ENCODE data around the gene B3GNT9.
"Not testable (repeated sequence)": the region's sequence is repeated elsewhere in the genome, so short reads cannot be mapped to it uniquely, and the experiment has no call there.

Gene B3GNT9

DNA sequence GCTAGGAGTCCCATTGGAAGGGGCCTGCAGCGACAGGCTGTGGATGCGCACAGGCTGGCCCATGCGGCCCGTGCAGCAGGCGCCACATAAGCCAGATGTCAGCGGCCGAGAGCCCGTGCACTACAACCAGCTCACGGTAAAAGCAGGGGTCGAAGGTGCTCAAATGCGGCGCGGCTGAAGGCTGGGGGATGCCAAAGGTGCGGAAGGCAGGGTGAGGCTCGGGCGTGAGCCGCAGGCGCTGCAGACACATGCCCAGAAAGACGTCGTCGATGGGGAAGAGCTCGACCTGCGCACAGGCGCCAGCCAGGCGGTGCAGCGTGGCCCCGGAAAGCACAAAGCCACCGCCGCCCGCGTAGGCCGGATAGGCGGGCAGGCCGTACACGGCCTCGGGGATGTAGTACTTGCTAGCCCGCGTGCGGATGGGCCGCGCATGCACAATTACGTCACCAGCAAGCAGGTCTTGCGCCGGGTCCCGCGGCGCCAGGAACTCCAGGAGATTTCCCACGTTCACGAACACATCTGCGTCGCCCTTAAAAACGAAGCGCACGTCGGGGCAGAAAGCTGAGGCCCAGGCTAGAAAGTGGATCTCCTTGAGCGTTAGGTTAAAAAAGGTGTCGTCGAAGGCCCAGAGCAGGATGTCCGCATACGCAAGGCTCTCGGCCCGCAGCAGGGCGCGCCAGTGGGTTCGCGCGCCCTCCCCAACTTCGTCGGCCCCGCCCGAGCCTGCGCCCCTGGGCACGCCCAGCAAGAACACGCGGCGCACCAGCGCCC lies 1.3 kb downstream of the B3GNT9 start:
- no peak for DNase-seq

DNA sequence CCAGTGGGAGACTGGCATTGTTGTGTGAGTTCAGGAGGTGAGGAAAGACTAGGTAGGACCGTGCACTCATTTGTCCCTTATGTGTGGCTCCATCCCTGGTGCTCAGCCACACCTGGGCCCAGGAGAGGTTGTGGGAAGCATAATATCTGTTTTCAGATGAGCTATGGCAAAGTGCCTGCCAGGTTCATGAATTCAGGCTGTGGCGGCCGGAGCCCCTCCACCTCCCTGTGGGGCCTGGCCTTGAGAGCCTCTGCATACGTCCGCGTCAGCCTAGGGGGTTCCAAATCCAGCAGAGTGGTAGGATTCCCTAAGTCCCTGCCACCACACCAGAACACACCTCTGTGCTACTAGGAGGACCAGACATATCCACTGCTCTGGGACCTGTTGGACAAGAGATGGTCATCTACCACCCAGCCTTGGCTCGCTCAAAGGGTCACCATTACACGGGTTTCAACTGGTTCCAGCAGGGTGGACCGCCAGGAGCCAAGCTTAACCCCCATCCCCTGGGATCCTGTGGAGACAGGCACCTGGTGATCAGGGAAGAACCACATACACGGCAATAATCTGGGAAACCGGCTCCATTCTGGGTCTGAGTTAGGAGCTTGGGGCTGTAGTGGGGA lies 2.0 kb downstream of the B3GNT9 start:
- no peak for DNase-seq

DNA sequence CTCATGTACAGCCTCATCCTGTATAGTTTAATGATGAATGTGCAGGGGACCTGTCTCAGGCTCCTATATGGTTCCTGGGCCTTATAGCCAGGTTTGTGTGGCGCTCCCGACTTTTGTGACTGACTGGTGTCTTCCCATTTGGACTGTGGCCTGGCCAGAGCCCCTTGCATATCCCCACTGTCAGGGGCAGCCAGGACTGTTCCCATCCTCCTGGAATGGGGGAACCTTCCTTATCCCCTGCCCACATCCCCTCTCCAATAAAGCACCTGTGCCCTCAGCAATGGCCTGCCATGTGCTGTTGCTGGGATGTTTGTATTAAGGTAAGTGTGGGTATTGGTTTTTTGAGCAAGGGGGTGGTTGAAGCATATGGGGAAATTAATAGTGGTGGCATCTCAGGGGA lies 2.6 kb downstream of the B3GNT9 start:
- no peak for DNase-seq

DNA sequence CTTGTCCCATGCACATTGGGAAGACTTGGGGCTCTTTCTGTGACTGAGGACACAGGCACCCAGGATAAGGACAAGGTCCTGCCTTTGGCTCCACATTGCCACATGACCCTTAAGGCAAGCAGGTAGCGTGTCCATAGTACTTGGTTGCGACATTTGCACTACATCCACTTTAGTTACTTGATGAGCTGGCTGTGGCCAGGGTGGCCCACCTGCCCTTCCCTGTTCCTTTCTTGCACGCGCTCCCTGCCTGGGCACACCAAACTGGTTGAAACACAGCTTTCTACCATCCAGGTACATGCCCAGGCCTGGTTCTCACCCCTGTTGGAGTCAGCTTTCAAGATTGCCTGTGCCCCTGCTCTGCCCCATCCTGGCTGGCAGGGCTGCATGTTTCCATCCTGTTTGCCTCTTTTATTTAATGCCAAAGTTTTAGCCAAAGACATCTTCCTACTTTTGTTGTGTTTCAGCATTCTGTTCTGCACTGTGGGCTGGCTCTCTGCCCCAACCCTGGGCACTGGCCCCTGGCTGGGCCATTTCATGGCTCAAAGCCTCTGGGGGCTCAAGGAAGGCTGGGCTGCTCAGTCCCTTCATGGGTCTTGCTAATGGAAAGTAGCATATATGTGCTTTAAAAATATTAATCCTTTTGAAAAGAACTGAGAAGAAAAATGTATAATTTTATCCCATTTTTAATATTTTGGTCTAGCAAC lies 3.2 kb downstream of the B3GNT9 start:
- no peak for DNase-seq

DNA sequence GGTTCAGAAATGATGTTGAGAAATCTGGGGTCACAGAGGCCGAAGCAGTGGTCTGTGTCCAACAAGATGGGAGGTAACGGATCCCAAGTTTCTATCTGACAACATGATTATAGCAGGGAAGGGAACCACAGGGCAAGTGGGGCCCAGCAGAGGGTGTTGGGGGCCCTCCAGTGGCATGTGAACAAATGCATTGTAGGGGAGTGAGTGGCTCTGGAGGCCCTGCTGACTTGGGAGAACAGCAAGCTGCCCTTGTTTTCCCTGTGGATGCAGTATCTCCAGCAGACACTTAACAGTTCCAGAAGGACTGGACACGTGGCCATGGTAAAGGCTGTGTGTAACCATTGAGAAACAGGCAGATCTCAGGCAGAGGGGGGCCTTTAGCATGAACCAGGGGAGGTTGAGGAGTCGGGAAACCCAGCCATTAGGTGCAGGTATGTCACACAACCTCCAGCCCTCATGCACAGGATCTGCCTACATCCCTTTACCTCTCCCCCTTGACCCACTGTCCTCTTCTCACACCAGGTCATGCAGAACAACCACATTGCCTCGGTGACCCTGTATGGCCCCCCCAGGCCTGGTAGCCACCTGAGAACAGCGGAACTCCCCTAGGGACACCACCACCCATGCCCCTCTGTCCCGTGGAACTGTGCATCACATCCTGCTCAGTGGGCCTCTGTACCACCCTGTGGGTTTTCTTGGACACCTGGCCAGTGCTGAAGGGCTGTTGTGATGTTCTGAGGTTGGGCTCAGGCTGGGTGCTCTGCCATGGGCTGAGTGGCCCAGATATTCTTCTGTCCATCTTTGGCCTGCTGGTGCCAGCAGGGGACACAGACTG lies 4.1 kb downstream of the B3GNT9 start:
- no peak for DNase-seq

DNA sequence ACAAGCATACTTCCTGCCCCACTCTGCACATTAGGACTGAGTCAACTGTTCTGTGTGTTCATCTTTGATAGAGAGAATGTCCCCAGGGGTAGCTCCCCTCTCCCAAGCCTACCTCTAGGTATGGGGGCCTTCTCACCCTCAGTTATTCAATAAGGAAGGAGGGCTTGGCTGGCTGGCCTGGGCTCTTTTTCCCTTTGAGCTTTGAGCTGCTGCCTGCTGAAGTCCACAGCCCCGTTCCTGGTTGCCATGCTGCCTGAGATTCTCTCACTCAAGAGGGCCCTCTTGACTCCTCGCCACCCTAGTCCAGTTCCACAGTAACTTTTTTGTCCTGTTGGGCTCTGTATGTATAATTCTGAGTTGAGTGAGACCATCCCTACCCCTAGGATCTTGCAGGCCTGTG lies 5.1 kb downstream of the B3GNT9 start:
- DNase-seq: no peak

DNA sequence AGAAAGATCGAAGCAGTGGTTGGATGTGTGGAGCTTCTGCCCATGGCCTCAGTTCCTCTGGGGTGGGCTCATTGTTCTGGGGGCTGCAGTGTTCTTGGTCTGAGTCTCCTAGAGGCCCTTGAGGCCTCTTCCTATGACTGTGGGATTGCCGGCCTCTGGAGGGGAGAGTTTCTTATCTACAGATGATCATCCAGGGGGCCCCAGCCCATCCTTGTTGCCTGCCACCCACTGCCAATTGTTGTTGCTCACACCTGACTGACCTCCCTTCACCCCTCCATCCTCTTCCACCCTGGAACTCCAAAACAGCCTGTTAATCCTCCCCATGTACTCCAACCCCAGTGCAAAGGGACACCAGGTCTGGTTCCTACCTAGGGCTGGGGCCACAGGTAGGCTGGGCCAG lies 5.9 kb downstream of the B3GNT9 start:
- no peak for DNase-seq

DNA sequence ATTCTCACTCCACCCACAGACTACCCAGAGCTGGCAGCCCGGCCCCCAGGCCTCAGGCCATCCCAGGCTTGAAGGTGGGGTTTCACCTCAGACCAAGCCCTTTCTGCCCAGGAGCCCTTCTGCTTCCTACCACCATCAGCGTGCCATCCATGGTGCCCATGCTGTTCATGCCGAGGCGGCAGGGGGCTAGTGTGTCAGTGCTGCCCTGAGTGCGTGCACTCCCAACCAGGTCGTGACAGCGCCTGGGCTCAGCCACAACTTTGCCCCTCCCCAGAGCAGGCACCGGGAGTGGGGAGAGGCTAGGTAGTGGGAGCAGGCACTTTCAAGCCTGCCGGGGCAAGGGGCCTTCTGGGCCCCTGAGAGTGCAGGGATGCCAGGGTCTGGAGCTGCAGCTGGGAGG lies 8.5 kb downstream of the B3GNT9 start:
- DNase-seq: no peak

DNA sequence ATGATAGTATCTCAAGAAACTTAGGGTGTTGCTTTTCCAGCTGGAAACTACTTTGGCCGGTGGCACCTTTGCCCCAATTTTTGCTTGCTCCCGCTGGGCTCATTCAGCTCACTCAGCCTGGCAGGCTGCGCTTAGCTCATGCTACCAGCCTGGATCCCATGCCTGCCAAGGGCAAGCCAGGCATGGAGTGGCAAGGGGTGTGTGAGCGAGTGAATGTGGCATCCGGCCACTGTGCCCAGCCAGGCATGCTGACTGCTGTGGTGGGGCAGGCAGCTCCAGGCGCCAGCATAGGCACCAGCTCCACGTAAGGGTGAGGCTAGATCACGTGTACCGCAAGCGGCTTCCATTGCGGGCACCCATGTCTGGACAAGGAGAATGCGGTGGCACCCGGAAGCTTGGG lies 9.4 kb downstream of the B3GNT9 start:
- DNase-seq: no peak

DNA sequence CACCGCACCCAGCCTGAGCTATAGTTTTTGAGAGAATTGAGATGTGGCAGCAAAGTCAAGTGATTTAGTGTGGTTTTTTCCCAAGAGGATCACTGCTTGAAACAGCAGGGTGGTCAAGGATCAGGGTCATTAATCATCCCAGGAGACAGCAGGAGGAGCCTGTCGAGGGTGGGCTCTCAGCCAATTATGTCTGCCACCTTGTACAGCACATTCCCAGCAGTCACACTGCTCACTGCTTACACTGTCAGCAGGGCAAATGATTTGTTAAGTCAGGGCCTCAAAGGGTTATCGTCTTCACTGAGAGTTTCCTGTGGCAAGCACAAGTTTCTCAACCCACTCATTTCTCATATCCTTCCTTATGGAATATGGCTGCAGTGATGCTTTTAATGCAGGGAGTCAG lies 13.2 kb downstream of the B3GNT9 start:
- no peak for DNase-seq

DNA sequence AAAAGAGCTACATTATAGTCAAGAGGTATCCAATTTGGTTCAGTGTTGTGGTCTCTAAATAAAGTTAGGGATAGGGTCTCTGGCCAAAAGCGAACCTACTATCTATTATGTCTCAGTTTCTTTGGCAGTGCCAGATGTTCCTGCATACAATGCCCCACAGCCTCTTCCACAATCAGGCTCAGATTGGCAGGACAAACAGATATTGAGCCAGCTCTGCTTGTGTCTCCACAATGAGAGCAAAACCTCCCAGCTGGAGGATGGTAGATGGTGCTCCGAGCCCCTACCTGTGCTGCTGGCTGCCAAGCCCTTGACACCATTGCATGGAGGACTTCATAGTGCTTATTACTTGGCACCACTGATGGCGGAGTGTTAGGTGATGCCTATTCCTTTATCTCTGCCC lies 21.4 kb downstream of the B3GNT9 start:
- no peak for DNase-seq

DNA sequence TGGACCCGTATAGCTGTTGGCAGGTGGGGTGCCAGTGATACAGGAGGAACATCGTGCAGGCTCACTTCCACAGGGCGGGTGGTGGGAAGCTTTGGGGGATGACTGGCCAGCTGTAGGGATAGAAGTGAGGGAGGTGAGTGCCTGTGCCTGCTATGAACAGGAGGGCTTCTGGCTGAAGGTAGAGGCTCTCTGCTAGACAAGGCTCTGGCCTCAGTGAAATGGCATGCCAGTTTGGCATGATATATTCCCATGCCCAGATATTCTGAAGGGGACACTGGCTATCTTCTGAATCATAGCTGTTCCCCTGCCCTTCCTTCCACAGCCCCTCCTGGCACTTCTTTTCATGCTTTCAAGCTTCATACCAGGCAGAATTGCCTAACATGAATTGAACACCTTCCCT lies 21.9 kb downstream of the B3GNT9 start:
- DNase-seq: no peak

DNA sequence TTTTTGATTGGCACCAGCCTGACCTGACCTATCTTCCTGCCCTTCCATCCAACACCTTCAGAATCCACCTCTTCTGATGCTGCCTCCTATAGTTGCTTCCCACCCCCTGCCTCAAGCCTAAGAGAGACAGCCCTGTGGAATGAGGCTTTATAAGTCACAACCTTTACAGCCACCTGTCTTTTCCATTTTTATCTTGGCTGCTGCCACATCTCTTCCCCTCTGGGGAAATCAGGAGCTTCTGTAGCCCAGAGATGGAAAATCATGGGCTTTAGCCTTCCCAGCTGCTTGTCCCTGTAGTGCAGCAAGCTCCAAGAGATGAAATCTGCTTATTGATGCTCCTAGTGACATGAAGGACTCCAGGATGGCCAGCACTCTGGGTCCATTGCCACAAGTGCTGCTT lies 22.4 kb downstream of the B3GNT9 start:
- no peak for DNase-seq

DNA sequence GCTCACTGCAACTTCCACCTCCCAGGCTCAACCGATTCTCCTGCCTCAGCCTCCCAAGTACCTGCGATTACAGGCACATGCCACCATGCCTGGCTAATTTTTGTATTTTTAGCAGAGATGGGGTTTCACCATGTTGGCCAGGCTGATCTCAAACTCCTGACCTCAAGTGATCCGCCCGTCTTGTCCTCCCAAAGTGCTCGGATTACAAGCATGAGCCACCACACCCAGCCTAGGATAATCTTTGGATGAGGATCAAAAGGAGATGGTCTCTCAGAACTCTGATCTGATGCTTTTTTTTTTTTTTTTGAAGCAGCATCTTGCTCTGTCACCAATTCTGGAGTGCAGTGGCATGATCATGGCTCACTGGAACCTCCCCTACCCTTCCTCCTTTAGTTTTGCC lies 28.0 kb downstream of the B3GNT9 start:
- not testable (repeated sequence) for DNase-seq

DNA sequence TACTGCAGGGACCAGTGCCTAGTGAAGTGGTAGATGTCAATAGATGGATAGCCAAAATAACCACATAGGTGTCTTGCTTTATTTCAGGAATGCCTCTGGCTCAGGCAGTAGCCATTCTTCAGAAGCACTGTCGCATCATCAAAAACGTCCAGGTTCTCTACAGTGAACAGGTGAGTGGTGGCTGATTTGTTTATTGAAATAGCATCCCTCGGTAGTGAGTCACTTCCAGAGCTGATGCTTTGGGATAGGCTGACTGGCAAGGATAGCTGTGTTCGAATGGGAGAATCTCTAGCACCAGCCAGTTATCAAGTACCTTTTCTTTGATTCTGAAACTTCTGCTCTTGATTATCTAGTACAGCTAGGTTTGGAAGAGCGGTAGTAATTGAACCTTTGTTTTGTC lies 30.8 kb downstream of the B3GNT9 start:
- DNase-seq: no peak

DNA sequence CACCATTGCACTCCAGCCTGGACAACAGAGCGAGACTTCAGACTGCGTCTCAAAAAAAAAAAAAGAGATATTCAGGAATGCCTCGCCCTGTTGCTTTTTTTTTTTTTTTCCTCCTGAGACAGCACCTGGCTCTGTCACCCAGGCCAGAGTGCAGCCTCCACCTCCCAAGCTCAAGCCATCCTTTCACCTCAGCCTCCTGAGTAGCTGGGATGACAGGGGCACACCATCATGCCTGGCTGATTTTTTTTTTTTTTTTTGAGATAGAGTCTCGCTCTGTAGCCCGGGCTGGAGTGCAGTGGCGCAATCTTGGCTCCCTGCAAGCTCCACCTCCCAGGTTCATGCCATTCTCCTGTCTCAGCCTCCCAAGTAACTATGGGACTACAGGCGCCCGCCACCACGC lies 33.1 kb downstream of the B3GNT9 start:
- no peak for DNase-seq

DNA sequence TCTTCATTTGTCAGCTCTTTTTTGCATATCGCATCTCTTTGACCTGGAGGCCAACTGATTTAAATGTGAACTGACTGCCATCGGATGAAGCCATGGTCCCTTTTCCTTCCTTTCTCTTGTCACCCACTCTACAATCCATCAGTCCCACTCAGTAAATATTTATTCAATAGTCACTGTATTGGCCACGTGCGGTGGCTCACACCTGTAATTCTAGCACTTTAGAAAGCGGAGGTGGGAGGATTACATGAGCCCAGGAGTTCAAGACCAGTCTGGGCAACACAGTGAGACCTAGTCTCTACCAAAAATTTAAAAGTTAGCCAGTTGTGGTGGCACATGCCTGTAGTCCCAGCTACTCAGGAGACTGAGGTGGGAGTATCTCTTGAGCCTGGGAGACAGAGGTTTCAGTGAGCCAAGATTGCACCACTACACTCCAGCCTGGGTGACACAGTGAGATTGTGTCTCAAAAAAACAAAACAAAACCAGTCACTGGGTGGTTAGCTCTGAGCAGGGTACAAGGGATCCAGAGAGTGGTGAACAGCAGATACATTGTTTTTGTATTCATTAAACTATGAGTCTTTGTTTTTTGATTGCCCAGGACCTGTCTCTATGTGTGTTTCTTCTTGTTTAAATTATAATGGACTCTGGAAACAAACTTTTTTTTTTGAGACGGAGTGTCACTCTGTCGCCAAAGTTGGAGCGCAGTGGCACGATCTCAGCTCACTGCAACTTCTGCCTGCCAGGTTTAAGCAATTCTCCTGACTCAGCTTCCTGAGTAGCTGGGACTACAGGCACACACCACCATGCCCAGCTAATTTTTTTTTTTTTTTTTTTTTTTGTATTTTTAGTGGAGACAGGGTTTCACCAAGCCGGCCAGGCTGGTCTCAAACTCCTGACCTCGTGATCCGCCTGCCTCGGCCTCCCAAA lies 34.1 kb downstream of the B3GNT9 start:
- DNase-seq: no peak

DNA sequence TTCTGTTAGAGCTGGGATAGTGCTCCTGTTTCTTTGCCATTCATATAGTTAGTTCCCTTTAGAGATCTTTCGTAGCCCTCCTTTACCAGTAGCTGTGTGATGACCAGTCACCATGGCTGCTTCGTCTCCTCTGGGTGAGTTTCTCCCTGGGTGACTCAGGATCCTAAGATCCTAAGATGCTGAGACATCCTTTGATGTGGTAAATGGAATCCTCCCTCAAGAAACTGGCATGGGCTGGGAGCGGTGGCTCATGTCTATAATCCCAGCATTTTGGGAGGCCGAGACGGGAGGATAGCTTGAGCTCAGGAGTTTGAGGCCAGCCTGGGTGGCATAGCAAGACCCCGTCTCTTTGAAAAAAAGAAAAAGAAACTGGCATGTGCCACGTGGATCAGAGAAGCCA lies 35.2 kb downstream of the B3GNT9 start:
- DNase-seq: no peak

DNA sequence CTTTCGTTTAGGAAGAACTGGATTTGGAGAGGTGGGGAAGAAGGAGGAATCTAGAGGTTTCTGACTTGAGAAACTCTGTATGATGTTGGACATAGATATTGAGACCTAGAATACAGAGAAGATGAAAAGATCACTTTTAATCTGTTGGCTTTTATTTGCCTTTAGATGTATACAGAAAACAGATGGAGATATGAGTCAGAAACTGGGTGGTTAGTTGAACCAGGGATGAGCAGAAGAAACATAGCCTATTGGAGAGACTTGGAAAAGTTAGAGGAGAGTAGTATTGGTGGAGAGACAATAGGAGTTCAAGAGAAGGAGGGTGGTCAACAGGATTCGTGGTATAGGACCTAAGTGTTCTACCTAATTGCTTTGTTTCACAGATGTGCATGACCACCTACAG lies 36.0 kb downstream of the B3GNT9 start:
- no peak for DNase-seq

DNA sequence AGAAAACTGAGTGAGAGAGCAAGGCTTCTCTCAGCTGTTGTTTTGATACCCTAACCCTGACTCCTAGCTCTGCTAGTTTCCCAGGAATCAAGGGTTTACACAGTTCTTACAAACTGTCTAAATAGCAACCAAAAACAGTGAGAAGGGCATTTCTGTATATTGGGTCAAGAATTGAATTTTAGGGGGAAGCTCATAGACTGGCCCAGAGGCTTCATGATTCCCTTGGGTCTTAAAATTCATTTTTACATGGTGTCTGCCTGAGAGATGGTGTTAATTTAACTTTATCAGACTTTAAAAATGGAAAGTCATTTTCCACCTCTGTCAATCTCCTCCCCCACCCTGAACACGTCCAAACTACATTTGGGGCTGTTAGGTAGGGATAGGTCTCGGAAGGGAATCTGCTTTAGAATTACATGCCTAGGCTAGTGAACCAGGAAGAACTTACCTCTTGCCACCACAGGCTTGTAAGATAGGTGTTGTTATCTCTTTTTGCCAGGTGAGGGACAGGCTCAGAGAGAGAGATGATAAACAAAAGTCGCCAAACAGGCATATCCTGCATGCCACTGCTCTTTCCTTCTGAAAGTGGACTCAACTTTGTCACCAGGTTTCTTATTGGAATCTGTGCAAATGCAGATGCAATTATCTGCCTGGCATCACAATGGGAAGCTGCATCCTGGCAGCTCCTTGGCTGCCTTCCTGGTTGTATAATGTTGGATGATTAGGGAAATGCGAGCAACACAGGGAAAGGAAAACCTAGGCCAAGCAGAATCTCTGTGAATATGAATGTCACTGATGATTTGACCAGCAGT lies 38.0 kb downstream of the B3GNT9 start:
- no peak for DNase-seq

DNA sequence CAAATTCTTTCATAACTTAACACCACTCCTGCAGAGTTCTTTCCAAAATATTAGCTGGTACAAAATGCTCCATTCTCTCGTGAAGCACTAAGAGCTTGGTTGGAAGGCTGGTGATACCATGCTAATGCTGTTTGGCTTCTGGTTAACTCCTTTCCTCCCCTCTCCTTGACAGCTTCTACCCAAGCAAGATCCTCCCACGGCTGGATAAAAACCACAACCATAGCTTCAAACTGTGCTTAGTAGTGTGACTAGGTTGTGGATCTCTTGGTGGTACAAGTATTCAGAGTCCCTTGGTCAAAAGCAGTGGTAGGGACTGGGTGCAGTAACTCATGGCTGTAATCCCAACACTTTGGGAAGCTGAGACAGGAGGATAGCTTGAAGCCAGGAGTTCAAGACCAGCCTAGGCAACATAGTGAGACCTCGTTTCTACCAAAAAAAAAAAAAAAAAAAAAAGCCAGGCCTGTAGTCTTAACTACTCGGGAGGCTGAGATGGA lies 38.8 kb downstream of the B3GNT9 start:
- DNase-seq: no peak
